IMR-90 (cell line): ENCODE data around the gene LIN37. TPM values are rescaled to one million over a fixed set of nuclear protein-coding genes. Genes with fewer than 3 reads are reported as not detected.

Source experiments
- ATAC-seq: fragments of 200-7000 bp; cut with Tn5 transposase; 2 replicates; pipeline ENCODE4 v1.9.1; 2020; ENCODE audit warnings: low read depth, mild to moderate bottlenecking, moderate library complexity
- BruUV-seq: library from RNA; stranded (reverse); fragments of 400-500 nt; replicated peaks from 2 replicates; lab custom pipeline; 2021; lab: Mats Ljungman, UMichigan
- CTCF ChIA-PET: fragments of 300-600 bp; formaldehyde crosslinking; extraction: SDS; loops from one replicate; lab custom pipeline; 2021; ENCODE audit warnings: antibody characterized with exemption; lab: Yijun Ruan, JAX
- POLR2A ChIA-PET: fragments of 300-600 bp; sonication (Branson Sonifier 250); formaldehyde crosslinking; loops from one replicate; lab custom pipeline; 2022; ENCODE audit warnings: antibody characterized with exemption; ENCODE audit not compliant: unreplicated experiment; lab: Charles Lee
- DNase-seq: peaks from one replicate; pipeline ENCODE4 v3.0.0; 2013
- H2AFZ ChIP-seq: replicated peaks from 2 replicates; pipeline ENCODE3; 2013; ENCODE audit warnings: low read length, mild to moderate bottlenecking; ENCODE audit not compliant: poor library complexity
- H2AK5ac ChIP-seq: 2 replicates; pipeline ENCODE4 v1.6.1; 2013; ENCODE audit warnings: low read depth, low read length, inconsistent platforms
- H2AK9ac ChIP-seq: replicated peaks from 2 replicates; pipeline ENCODE3; 2013; ENCODE audit warnings: mild to moderate bottlenecking, low read depth, low read length, moderate library complexity; ENCODE audit not compliant: poor library complexity
- H2BK120ac ChIP-seq: 2 replicates; pipeline ENCODE4 v1.6.1; 2013; ENCODE audit warnings: low read depth, low read length, inconsistent platforms
- H2BK15ac ChIP-seq: 3 replicates; pipeline ENCODE4 v1.6.1; 2013; ENCODE audit warnings: low read depth, low read length, inconsistent platforms
- H2BK20ac ChIP-seq: 2 replicates; pipeline ENCODE4 v1.6.1; 2013; ENCODE audit warnings: low read depth, mild to moderate bottlenecking, inconsistent platforms, low read length, moderate library complexity
- H2BK5ac ChIP-seq: 2 replicates; pipeline ENCODE4 v1.6.1; 2013; ENCODE audit warnings: mild to moderate bottlenecking, low read depth, low read length, inconsistent platforms; ENCODE audit not compliant: poor library complexity, severe bottlenecking
- H3K14ac ChIP-seq: replicated peaks from 2 replicates; pipeline ENCODE4 v1.6.1; 2013; ENCODE audit warnings: low read depth, low read length, inconsistent platforms
- H3K18ac ChIP-seq: 2 replicates; pipeline ENCODE4 v1.6.1; 2013; ENCODE audit warnings: low read depth, low read length, control low read depth
- H3K23ac ChIP-seq: 2 replicates; pipeline ENCODE4 v1.6.1; 2013; ENCODE audit warnings: low read depth, low read length, inconsistent platforms
- H3K27ac ChIP-seq: 2 replicates; pipeline ENCODE4 v1.5.1; 2013; ENCODE audit warnings: mild to moderate bottlenecking, control low read depth, low read length; ENCODE audit not compliant: insufficient read depth
- H3K27me3 ChIP-seq: 2 replicates; pipeline ENCODE4 v1.6.1; 2013; ENCODE audit warnings: low read length; ENCODE audit not compliant: control insufficient read depth, insufficient read depth
- H3K36me3 ChIP-seq: 2 replicates; pipeline ENCODE4 v1.6.1; 2013; ENCODE audit warnings: low read length, mixed read lengths; ENCODE audit not compliant: control insufficient read depth, insufficient read depth
- H3K4ac ChIP-seq: 2 replicates; pipeline ENCODE4 v1.6.1; 2013; ENCODE audit warnings: low read depth, low read length, inconsistent platforms
- H3K4me1 ChIP-seq: 2 replicates; pipeline ENCODE4 v1.6.1; 2013; ENCODE audit warnings: low read length, mixed read lengths; ENCODE audit not compliant: control insufficient read depth, insufficient read depth
- H3K4me2 ChIP-seq: 2 replicates; pipeline ENCODE4 v1.6.1; 2013; ENCODE audit warnings: low read depth, mild to moderate bottlenecking, control low read depth, low read length, moderate library complexity
- H3K4me3 ChIP-seq: 2 replicates; pipeline ENCODE4 v1.5.1; 2013; ENCODE audit warnings: low read depth, mild to moderate bottlenecking, control low read depth, low read length, moderate library complexity; ENCODE audit not compliant: insufficient read depth
- H3K56ac ChIP-seq: 2 replicates; pipeline ENCODE4 v1.6.1; 2013; ENCODE audit warnings: low read length, inconsistent platforms; ENCODE audit not compliant: insufficient read depth; ENCODE audit errors: extremely low read depth
- H3K79me1 ChIP-seq, 2 experiments: 2 replicates each; pipeline ENCODE4 v1.6.1; 2013; ENCODE audit warnings: low read length in 2 of 2, inconsistent platforms in 1 of 2, low read depth in 1 of 2
- H3K9ac ChIP-seq: 2 replicates; pipeline ENCODE4 v1.6.1; 2013; ENCODE audit warnings: low read depth, low read length, control low read depth
- H3K9me1 ChIP-seq: 2 replicates; pipeline ENCODE4 v1.6.1; 2013; ENCODE audit warnings: low read length, inconsistent platforms; ENCODE audit not compliant: insufficient read depth
- H3K9me3 ChIP-seq: 2 replicates; pipeline ENCODE4 v1.6.1; 2013; ENCODE audit warnings: low read length; ENCODE audit not compliant: control insufficient read depth, insufficient read depth
- H4K20me1 ChIP-seq: 2 replicates; pipeline ENCODE4 v1.6.1; 2013; ENCODE audit warnings: low read length, inconsistent platforms; ENCODE audit not compliant: insufficient read depth
- H4K5ac ChIP-seq: 2 replicates; pipeline ENCODE4 v1.6.1; 2013; ENCODE audit warnings: mild to moderate bottlenecking, low read depth, low read length, control low read depth
- H4K8ac ChIP-seq, 2 experiments: 2 replicates each; pipeline ENCODE4 v1.6.1; 2013; ENCODE audit warnings: low read depth in 2 of 2, low read length in 2 of 2, control low read depth in 1 of 2, inconsistent platforms in 1 of 2
- H4K91ac ChIP-seq: 2 replicates; pipeline ENCODE4 v1.6.1; 2013; ENCODE audit warnings: low read depth, low read length, inconsistent platforms; ENCODE audit not compliant: insufficient read depth
- CEBPB ChIP-seq: IDR thresholded peaks from 2 replicates; pipeline ENCODE4 v1.6.1; 2012; ENCODE audit warnings: low read depth, low read length, improper control_type of control experiment
- ELK1 ChIP-seq: fragments of 150-350 bp; IDR thresholded peaks from 2 replicates; pipeline ENCODE4 v1.6.1; 2016; ENCODE audit warnings: low read depth, mild to moderate bottlenecking, low read length, moderate library complexity, borderline replicate concordance
- MAZ ChIP-seq: IDR thresholded peaks from 2 replicates; pipeline ENCODE4 v1.6.1; 2012; ENCODE audit warnings: low read depth, mild to moderate bottlenecking, low read length, improper control_type of control experiment, moderate library complexity, borderline replicate concordance
- MXI1 ChIP-seq: IDR thresholded peaks from 2 replicates; pipeline ENCODE4 v1.6.1; 2012; ENCODE audit warnings: low read depth, mild to moderate bottlenecking, low read length, moderate library complexity, borderline replicate concordance
- NFE2L2 ChIP-seq: fragments of 150-350 bp; IDR thresholded peaks from 2 replicates; pipeline ENCODE4 v1.6.1; 2016; ENCODE audit warnings: low read depth, mild to moderate bottlenecking, low read length
- RAD21 ChIP-seq: IDR thresholded peaks from 2 replicates; pipeline ENCODE4 v1.6.1; 2012; ENCODE audit warnings: low read length, improper control_type of control experiment
- RCOR1 ChIP-seq: IDR thresholded peaks from 2 replicates; pipeline ENCODE4 v1.6.1; 2012; ENCODE audit warnings: mild to moderate bottlenecking, low read length, improper control_type of control experiment; ENCODE audit not compliant: insufficient replicate concordance
- WGBS, 2 experiments: methylation state at CpG; one replicate each; pipeline versions ENCODE4 v1.1.5 to v1.1.7; 2013; ENCODE audit warnings: missing lambda C conversion rate in 2 of 2; ENCODE audit not compliant: insufficient read length in 1 of 2; ENCODE audit errors: extremely low coverage in 2 of 2; 5-methylcytosine and 5-hydroxymethylcytosine counted together
- dilution Hi-C: fragments of 300-500 bp; cut with HindIII; formaldehyde crosslinking; loops from one replicate; pipeline ENCODE4 v1.14.3; 2018; ENCODE audit warnings: low sequenced_read_pairs; ENCODE audit not compliant: unreplicated experiment
- in situ Hi-C: fragments of 300-500 bp; cut with MboI; formaldehyde crosslinking; loops from 3 replicates; pipeline ENCODE4 v1.14.3; 2019; ENCODE audit warnings: low sequenced_read_pairs, inconsistent platforms, mixed read lengths
- intact Hi-C: fragments of 100-400 bp; cut with micrococcal nuclease; formaldehyde crosslinking; loops from 2 replicates; pipeline ENCODE4 v1.10.0; 2022
- polyA plus RNA-seq, 3 experiments: library from polyadenylated mRNA; depleted of rRNA; stranded (reverse); fragments of >200 nt; gene quantifications; 2 replicates each; pipeline ENCODE4 v1.2.3, GENCODE V29; 2012; ENCODE audit warnings: low replicate concordance in 1 of 3
- total RNA-seq: library from RNA; depleted of rRNA; stranded (reverse); fragments of >200 nt; gene quantifications from 2 replicates; pipeline ENCODE4 v1.2.3, GENCODE V29; 2012
- TF ChIP-seq, protein P1 (sequence below): conservative IDR thresholded peaks from 2 replicates; pipeline ENCODE4 v1.5.1; 2012; ENCODE audit warnings: mild to moderate bottlenecking, low read depth, low read length, improper control_type of control experiment

LIN37 gene
- total and polyA plus RNA-seq, 2 of the 4 experiments (the other 2 are of a cell fraction), result 12.7 to 23.1 TPM

- CTCF ChIA-PET, result interaction anchor here (1.2 kb wide), 1 partner anchor 10 kb away, joined by 5 read pairs; no protein-coding TSS in a partner anchor
These were observed 7.8 kb upstream of the LIN37 start for GRCh38 chr19:35740423-35741202.

More at GRCh38 chr19:35740423-35741202, 7.8 kb upstream of the LIN37 start:
- Histone ChIP-seq H3K23ac (no peak overlapping the region), H2AK9ac (peak overlapping the region; percentile 63), H4K20me1 (no peaks in the 10 kb centered on the region; the same call in 1 of the 2 replicates), H3K56ac (no peak overlapping the region), H2BK120ac (no peak overlapping the region), H3K9me1 (peaks cover 5% of the 10 kb centered on the region; the same call in 1 of the 2 replicates), H3K9me3 (no peaks in the 10 kb centered on the region), H2AFZ (peak overlapping the region; percentile 93), H3K27ac (peak overlapping the region; percentile 66), H3K27me3 (no peaks in the 10 kb centered on the region), H3K4me1 (0 out of 2 replicates have a peak, but pooled peaks cover 3% of the 10 kb centered on the region), H4K8ac (peak overlapping the region; percentile 72 to 86; a peak in 2 of 4 replicates), H2AK5ac (no peak overlapping the region), H4K91ac (no peak overlapping the region; the same call in 1 of the 2 replicates), H3K18ac (no peak overlapping the region), H3K4me3 (peak overlapping the region; percentile 61), H3K14ac (peak overlapping the region; percentile 39; the same call in 1 of the 2 replicates), H3K9ac (peak overlapping the region; percentile 67), H2BK5ac (peak overlapping the region; percentile 45), H3K4me2 (peak overlapping the region; percentile 98), H2BK15ac (no peak overlapping the region), H3K79me1 (peaks cover 0 to 12% of the 10 kb centered on the region in 2 experiments; a peak in 2 of 4 replicates), H4K5ac (no peak overlapping the region), H3K4ac (peak overlapping the region; percentile 23), H3K36me3 (peaks cover 28% of the 10 kb centered on the region), H2BK20ac (no peak overlapping the region)
- peak; percentile 85 for ATAC-seq
- in situ Hi-C loops, result no loop called here
- BruUV-seq, result no TSS peak
- peak; percentile 93 for DNase-seq
- intact Hi-C loops, result no loop called here
- dilution Hi-C loops, result no loop called here
- POLR2A ChIA-PET, result interaction anchor here (0.9 kb wide), 1 partner anchor 17 kb away, joined by 3 read pairs; no protein-coding TSS in a partner anchor
- 1% methylated on average over 20 of the region's 63 CpGs; no CpG with 5 or more reads in 1 of the 2 experiments for WGBS, 2 experiments
- TF ChIP-seq NFE2L2, result no peak
- TF ChIP-seq MAZ, result peak; percentile 73; the same call in 1 of the 2 replicates
- TF ChIP-seq ELK1, result no peak
- TF ChIP-seq RCOR1, result peak; percentile 16
- TF ChIP-seq CEBPB, result peak; percentile 91
- TF ChIP-seq MXI1, result peak; percentile 82
- TF ChIP-seq RAD21, result 0 out of 2 replicates have a peak, but pooled peaks have one; percentile 2
- TF ChIP-seq, protein P1, sequence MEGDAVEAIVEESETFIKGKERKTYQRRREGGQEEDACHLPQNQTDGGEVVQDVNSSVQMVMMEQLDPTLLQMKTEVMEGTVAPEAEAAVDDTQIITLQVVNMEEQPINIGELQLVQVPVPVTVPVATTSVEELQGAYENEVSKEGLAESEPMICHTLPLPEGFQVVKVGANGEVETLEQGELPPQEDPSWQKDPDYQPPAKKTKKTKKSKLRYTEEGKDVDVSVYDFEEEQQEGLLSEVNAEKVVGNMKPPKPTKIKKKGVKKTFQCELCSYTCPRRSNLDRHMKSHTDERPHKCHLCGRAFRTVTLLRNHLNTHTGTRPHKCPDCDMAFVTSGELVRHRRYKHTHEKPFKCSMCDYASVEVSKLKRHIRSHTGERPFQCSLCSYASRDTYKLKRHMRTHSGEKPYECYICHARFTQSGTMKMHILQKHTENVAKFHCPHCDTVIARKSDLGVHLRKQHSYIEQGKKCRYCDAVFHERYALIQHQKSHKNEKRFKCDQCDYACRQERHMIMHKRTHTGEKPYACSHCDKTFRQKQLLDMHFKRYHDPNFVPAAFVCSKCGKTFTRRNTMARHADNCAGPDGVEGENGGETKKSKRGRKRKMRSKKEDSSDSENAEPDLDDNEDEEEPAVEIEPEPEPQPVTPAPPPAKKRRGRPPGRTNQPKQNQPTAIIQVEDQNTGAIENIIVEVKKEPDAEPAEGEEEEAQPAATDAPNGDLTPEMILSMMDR, result 0 out of 2 replicates have a peak, but pooled peaks have one; percentile 24
